Neural crest cell (in vitro differentiated cells): ENCODE measurements around the gene SYNJ2. TPM values are rescaled to one million over a fixed set of nuclear protein-coding genes. Genes with fewer than 3 reads are reported as not detected.

Experiments
- DNase-seq: peaks from one replicate; pipeline ENCODE4 v3.0.0; 2021; ENCODE audit warnings: low read depth, mixed read lengths, low spot score
- H3K27ac Mint-ChIP-seq: one replicate; pipeline ENCODE4 v1.8.0; 2021; ENCODE audit warnings: mild to moderate bottlenecking, mixed read lengths; ENCODE audit not compliant: unreplicated experiment
- H3K27me3 Mint-ChIP-seq: 2 replicates; pipeline ENCODE4 v1.8.0; 2021; ENCODE audit warnings: low read depth, mild to moderate bottlenecking, mixed read lengths
- H3K36me3 Mint-ChIP-seq: 2 replicates; pipeline ENCODE4 v1.8.0; 2021; ENCODE audit warnings: low read depth, mild to moderate bottlenecking, mixed read lengths
- H3K4me1 Mint-ChIP-seq: 2 replicates; pipeline ENCODE4 v1.8.0; 2021; ENCODE audit warnings: mixed read lengths
- H3K4me3 Mint-ChIP-seq: one replicate; pipeline ENCODE4 v1.8.0; 2021; ENCODE audit warnings: mild to moderate bottlenecking, mixed read lengths
- H3K9me3 Mint-ChIP-seq: 2 replicates; pipeline ENCODE4 v1.8.0; 2021; ENCODE audit warnings: mixed read lengths
- CTCF ChIP-seq: fragments of 200-600 bp; sonication (generic); conservative IDR thresholded peaks from 2 replicates; pipeline ENCODE4 v1.5.0; 2021; ENCODE audit warnings: antibody characterized with exemption, mild to moderate bottlenecking
- total RNA-seq: library from RNA; stranded (reverse); gene quantifications from 2 replicates; pipeline ENCODE4 v1.2.1, GENCODE V29; 2021

Gene SYNJ2
- total RNA-seq, 1 donor from 2014 or later, result 2.9 TPM

GRCh38 chr6:158033077-158033750, 51.6 kb downstream of the SYNJ2 start:
- Mint-ChIP-seq H3K27ac (no peak overlapping the region), H3K4me3 (no peak overlapping the region), H3K9me3 (no peaks in the 10 kb centered on the region), H3K4me1 (peaks cover 11% of the 10 kb centered on the region), H3K36me3 (peaks cover 5% of the 10 kb centered on the region), H3K27me3 (peaks cover 7% of the 10 kb centered on the region)
- TF ChIP-seq CTCF, result no peak
- no peak for DNase-seq

GRCh38 chr6:158033751-158034702, 52.4 kb downstream of the SYNJ2 start:
- Mint-ChIP-seq H3K36me3 (peaks cover 5% of the 10 kb centered on the region), H3K27me3 (peaks cover 7% of the 10 kb centered on the region), H3K27ac (no peak overlapping the region), H3K4me1 (peaks cover 11% of the 10 kb centered on the region), H3K9me3 (no peaks in the 10 kb centered on the region), H3K4me3 (no peak overlapping the region)
- DNase-seq, result no peak
- no peak for TF ChIP-seq CTCF

GRCh38 chr6:158036261-158036660, 54.6 kb downstream of the SYNJ2 start:
- H3K4me3 Mint-ChIP-seq, result no peak overlapping the region

GRCh38 chr6:158037021-158037420, 55.4 kb downstream of the SYNJ2 start:
- Mint-ChIP-seq H3K27me3 (peaks cover 7% of the 10 kb centered on the region), H3K9me3 (no peaks in the 10 kb centered on the region), H3K36me3 (peaks cover 5% of the 10 kb centered on the region), H3K4me3 (no peak overlapping the region), H3K27ac (no peak overlapping the region), H3K4me1 (peaks cover 4% of the 10 kb centered on the region)
- no peak for DNase-seq
- TF ChIP-seq CTCF, result no peak

More at GRCh38 chr6:158036261-158036660, 54.6 kb downstream of the SYNJ2 start:
- DNase-seq, result no peak
- TF ChIP-seq CTCF, result no peak
- Mint-ChIP-seq H3K4me1 (peaks cover 12% of the 10 kb centered on the region), H3K9me3 (no peaks in the 10 kb centered on the region), H3K36me3 (peaks cover 5% of the 10 kb centered on the region), H3K27me3 (peaks cover 7% of the 10 kb centered on the region), H3K27ac (no peak overlapping the region)

GRCh38 chr6:158037771-158038170, 56.1 kb downstream of the SYNJ2 start:
- no peak overlapping the region for H3K27ac Mint-ChIP-seq
- H3K4me3 Mint-ChIP-seq, result no peak overlapping the region
- peaks cover 5% of the 10 kb centered on the region for H3K36me3 Mint-ChIP-seq
- no peak for TF ChIP-seq CTCF
- no peak for DNase-seq
- no peaks in the 10 kb centered on the region for H3K9me3 Mint-ChIP-seq
- H3K4me1 Mint-ChIP-seq, result peaks cover 4% of the 10 kb centered on the region
- H3K27me3 Mint-ChIP-seq, result peaks cover 7% of the 10 kb centered on the region
